ENCODE data around the gene CHPT1.

CHPT1 gene

GRCh38 chr12:101686176-101686575, 11.3 kb upstream of the CHPT1 start:
- no peak for DNase-seq

- no peak for DNase-seq
These were observed 6.8 kb upstream of the CHPT1 start for GRCh38 chr12:101690544-101691098.

DNA sequence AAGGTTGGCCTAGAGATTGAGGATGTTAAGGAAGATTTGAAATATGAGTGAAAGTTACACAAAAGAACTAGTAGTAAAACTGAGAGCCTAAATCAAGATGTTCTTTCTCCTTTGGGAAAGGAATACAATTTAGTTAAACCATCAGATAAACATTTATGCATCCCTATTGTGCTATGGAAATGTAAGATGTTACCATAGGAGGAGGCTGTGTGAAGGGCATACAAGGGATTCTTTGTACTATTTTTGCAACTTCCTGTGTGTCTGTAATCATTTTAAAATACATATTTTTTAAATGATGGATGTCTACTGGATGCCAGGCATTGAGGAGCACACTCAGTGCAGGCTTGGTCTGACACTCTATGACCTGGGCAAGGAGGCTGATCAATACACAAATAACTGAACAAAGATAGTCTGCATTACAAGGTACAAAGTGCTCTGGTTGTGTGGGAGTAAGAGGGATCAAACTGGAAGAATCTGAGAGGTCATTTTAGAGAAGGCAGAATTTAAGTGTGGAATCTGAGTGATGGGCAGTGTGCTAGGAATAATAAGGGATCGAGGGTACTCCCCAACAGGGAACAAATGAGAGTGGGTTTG, 5.8 kb upstream of the CHPT1 start:
- DNase-seq: no peak

DNA sequence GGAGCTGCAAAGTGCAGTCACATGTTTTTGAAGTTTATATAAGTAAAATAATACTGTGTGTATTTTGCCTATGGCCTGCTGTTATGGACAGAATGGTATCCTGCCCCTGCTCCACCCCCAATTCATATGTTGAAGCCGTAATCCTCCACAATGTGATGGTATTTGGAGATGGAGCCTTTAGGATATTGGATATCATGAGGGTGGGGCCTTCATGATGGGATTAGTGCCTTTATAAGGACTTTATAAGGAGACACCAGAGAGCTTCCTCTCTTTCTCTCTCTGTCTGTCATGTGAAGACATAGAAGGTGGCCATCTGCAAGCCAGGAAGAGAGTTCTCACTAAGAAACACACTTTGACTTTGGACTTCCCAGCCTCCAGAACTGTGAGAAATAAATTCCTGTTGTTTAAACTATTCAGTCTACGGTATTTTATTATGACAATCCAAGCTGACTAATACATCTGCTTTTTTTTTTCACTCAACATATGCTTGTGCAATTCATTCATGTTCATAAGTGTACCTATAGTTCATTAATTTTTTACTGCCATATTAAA, 3.1 kb upstream of the CHPT1 start:
- DNase-seq: no peak

DNA sequence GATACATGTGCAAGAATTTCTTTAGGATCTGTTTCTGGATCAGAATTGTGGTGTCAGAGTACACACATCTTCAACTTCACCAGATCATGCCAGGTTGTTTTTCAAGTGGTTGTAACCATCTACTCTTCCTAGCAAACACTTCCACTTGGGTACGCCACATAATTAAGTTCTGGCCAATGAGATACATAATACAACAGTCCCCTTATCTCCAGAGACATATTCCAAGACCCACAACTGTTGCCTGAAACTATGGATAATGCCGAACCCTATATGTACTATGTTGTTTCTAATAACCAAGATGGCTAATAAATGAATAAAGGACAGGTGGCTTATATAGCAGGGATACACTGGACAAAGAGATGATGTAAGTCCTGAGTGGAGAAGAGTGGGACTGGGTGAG, 2.5 kb upstream of the CHPT1 start:
- no peak for DNase-seq

DNA sequence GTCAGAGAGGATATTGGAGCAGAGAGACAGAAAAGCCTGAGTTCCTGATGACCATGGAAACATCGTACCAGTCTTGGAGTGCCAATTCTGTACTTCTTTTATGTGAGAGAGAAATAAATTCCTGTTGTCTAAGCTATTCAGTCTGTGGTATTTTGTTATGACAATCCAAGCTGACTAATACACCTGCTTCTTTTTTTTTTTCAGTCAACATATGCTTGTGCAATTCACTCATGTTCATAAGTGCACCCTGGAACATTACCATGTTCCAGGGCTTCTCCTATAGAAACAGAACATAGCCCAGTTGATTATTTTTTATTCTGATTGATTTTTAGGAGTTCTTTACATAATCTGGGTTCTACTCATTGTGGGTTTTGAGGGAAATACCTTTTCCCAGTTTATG, 1.7 kb upstream of the CHPT1 start:
- no peak for DNase-seq

- DNase-seq: peak; percentile 9
These were observed 916 bp upstream of the CHPT1 start for GRCh38 chr12:101696251-101697196.

DNA sequence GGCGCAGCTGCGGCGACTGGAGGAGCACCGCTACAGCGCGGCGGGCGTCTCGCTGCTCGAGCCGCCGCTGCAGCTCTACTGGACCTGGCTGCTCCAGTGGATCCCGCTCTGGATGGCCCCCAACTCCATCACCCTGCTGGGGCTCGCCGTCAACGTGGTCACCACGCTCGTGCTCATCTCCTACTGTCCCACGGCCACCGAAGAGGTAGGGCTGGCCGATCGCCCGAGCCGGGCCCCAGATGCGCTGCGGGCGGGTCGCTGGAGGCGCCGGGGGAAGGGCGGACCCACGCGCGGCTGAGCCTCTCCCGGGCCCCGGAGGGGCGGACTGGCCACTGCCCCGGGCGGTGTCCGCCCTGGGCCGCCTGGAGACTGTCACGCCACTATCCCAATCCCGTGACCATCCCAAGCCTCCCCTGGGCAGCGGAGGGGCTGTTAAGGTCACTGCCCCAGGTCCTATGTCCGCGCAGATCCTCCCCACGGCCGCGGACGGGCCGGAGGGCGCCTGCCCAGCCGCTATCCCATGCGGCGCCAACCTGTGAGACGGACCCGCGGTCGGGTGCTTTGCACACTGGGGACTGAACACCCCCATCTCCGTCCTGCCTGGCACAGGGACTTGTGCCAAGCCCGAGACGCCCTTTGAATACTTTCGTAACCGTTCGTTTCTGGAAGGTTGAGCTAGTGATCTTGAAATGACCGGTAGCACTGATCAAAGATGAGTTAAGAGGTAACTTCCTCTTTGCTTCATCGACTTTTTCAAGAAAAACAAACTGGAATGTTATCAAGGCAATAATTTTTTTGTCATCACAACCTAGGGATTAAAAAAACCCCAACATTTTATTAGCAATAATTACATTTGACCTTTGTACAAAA, 725 bp downstream of the CHPT1 start:
- DNase-seq: peak; percentile 11

GRCh38 chr12:101698800-101699347, 1.4 kb downstream of the CHPT1 start:
- DNase-seq: peak; percentile 43

DNA sequence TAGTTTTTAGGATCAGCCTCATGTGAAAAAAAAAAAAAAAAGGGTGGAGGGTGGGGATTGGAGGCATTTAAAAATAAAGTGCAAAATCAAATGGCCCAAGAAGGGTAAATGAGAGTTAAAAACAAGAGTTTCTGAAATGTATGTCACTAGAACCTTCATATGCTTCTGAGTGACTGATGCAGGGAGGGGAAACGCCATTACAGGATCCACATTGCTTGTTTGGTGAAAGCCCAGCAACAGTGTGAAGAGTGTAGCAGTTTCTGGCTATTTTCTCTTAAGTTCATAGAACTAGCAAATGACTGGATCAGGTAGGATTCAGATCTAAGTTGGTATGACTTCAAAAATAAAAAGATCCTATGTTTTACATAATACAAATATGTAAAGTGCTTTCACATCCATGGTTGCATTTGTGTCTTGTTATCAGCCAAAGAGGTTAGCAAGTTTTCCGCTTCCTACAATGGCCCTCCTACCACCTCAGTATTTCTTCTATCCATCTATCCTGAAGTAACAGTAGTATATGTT, 2.9 kb downstream of the CHPT1 start:
- no peak for DNase-seq

DNA sequence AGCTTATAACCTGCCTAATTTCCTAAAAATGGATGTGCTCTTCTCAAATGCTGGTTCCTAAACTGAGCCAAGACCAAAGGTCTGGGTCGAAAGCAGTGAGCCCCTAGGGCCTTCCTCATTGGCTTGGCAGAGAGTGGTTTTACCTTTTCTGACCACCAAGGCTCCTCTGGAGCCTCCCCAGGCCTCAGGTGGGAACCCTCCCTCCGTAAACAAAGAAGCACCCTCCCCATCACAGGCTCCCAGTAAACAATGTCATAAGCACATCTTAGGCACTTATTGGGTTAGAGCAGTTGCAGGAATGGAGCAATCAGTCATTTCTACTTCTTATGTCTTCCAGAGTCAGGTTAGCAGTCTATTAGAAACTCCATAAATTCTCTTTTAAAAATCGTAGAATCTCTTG, 6.0 kb downstream of the CHPT1 start:
- DNase-seq: no peak

DNA sequence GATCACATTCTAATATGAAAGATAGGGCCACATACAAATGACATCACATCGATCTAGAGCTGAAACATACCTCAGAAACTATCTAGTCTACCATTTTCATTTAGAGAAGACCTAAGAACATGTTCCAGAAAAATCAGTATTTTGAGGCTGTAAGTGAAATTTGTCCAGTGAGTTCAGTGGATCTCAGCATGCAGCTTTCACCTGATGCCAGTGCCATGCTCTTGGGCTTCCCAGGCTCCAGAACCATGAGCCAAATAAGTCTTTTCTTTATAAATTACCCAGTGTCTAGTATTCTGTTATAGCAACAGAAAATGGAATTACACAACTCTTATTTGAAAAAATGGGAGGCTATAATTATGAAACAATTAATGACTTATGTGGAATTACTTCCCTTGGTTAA, 9.0 kb downstream of the CHPT1 start:
- DNase-seq: no peak

- DNase-seq: no peak
These were observed 9.8 kb downstream of the CHPT1 start for GRCh38 chr12:101707131-101707782.

GRCh38 chr12:101710288-101710687, 12.8 kb downstream of the CHPT1 start:
- DNase-seq: no peak

DNA sequence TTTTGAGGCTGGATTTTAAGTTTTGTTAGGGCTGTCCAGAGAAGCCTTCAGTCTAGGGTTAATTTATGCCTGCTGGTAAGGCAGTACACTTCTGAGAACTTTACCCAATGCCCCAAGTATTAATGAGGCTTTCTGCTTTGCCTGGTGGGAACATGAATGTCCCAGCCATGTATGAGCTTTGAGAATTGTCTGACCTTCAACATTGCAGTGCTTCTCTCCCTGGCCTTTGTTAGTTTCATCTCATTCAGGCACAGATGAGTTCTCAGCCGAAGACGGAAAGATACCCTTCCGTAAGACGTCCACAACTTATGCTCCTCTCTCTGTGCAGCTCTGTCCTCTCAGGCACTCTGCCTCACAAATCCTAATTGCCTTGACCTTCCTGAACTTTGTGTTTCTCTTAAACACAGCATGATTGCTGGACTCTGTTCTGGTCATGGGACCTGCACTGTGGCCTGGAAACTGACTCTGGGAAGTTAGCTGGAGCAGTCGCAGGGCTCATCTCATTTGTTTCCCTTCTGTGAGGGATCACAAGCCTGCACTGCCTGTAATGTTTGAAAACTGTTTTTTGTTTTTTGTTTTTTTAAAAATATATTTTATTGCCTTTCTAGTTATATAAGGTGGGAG, 15.7 kb downstream of the CHPT1 start:
- DNase-seq: no peak

- DNase-seq: no peak
These were observed 16.5 kb downstream of the CHPT1 start for GRCh38 chr12:101713930-101714329.

DNA sequence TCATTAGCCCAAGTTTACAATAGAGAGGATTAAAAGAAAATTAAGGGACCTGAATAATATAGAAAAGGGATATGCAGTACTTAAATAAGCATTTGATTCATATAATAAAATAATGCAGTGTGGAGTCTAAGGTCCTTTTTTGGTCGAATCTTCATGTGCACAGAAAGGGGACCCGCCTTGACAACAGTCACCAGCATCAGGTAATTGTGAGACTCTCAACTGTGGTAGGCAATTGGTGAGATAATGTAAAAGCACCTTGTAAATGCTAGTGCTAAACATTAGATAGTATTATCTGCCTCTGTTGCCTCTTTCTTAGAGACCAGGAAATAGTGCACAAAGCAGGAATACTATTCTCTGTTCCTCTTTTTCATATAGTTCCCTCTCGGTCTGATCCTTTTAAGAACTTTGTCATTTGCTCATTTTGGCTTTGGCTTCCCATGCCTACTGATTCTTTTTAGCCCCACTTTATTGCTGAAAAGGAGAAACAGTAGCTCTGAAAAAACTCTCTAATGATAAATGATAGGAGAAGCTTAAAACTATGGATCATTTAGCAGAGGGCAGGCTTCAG, 17.5 kb downstream of the CHPT1 start:
- DNase-seq: no peak

DNA sequence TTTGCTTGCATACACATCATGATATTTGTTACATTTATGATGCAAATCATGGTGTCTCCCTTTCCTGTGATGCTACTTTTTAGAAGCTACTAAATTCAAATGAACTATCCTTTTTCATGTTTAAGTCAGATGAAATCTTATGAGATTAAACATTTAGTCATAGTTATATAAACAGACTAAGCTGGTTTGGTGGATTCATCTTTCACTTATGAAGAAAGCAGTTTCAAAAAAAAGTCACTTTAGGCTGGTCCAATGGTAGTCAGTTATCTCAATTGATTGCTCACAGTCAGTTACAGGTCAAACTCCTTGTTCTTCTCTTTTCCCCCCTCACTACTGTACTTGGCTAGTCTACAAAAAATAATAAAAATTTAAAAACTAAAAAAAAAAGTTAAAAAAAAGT, 22.1 kb downstream of the CHPT1 start:
- DNase-seq: no peak

GRCh38 chr12:101720118-101720517, 22.7 kb downstream of the CHPT1 start:
- DNase-seq: no peak

- DNase-seq: no peak
These were observed 25.0 kb downstream of the CHPT1 start for GRCh38 chr12:101722392-101722791.

DNA sequence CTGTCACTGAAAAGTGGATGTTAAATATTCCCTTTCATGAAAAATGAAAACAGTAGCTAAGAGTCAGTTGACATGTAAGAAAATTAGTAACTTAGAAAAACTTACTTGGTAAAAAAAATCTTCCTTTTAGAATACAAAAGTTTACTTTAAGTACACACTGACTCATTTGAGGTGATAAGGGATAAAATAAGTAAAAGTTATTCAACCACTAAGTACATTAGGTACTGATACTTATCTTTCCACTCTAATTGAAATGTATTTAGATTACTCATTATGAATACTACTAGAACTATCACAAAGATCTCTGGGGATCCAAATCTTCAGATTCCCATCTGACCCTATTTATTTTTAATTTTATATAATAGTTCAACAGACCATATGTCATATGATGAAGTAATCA, 29.7 kb downstream of the CHPT1 start:
- DNase-seq: no peak

All from activated CD4-positive, alpha-beta T cell treated with anti-CD3 and anti-CD28 coated beads for 48 hours (primary cell).